Osteocyte (in vitro differentiated cells): ENCODE measurements around the gene IQUB. TPM values are rescaled to one million over a fixed set of nuclear protein-coding genes. Genes with fewer than 3 reads are reported as not detected.
A peak's percentile ranks its signal among the peaks of the same experiment; 100 is the strongest.

ENCODE experiments used
- DNase-seq: peaks from one replicate; pipeline ENCODE4 v3.0.0; 2021; ENCODE audit warnings: mixed read lengths; ENCODE audit not compliant: unreplicated experiment; ENCODE audit errors: extremely low spot score
- H3K27ac Mint-ChIP-seq: one replicate; pipeline ENCODE4 v1.8.0; 2021; ENCODE audit warnings: mild to moderate bottlenecking, mixed read lengths; ENCODE audit not compliant: unreplicated experiment
- H3K27me3 Mint-ChIP-seq: one replicate; pipeline ENCODE4 v1.8.0; 2021; ENCODE audit warnings: mixed read lengths; ENCODE audit not compliant: unreplicated experiment
- H3K36me3 Mint-ChIP-seq: one replicate; pipeline ENCODE4 v1.8.0; 2021; ENCODE audit warnings: mixed read lengths; ENCODE audit not compliant: unreplicated experiment
- H3K4me1 Mint-ChIP-seq: one replicate; pipeline ENCODE4 v1.8.0; 2021; ENCODE audit warnings: mixed read lengths; ENCODE audit not compliant: unreplicated experiment
- H3K4me3 Mint-ChIP-seq: one replicate; pipeline ENCODE4 v1.8.0; 2021; ENCODE audit warnings: mild to moderate bottlenecking, moderate library complexity, mixed read lengths; ENCODE audit not compliant: unreplicated experiment
- H3K9me3 Mint-ChIP-seq: one replicate; pipeline ENCODE4 v1.8.0; 2021; ENCODE audit warnings: mixed read lengths; ENCODE audit not compliant: unreplicated experiment
- CTCF ChIP-seq: fragments of 200-600 bp; sonication (generic); IDR thresholded peaks from 2 replicates; pipeline ENCODE4 v1.5.0; 2021; ENCODE audit warnings: antibody characterized with exemption, mild to moderate bottlenecking, moderate library complexity
- long read RNA-seq: library from polyadenylated mRNA; unstranded; transcript quantifications from one replicate; pipeline ENCODE4 v2.0.0, GENCODE V29; 2021
- total RNA-seq: library from RNA; stranded (reverse); gene quantifications from 2 replicates; pipeline ENCODE4 v1.2.1, GENCODE V29; 2021

IQUB gene
- total RNA-seq, result 0.26 and 0.32 TPM in 2 replicates
- long read RNA-seq, result 0 reads

GRCh38 chr7:123534383-123535260, at the start of gene IQUB:
Gene IQUB, minus strand, starts transcription at chr7:123534595. Its CDS starts 22,255 bp downstream, at chr7:123512340.
- Mint-ChIP-seq H3K4me3 (peak within 1 kb of the TSS; percentile 95), H3K4me1 (peaks cover 30% of the 10 kb centered on the region), H3K27ac (peak within 1 kb of the TSS; percentile 95), H3K27me3 (peaks cover 28% of the 10 kb centered on the region), H3K9me3 (no peaks in the 10 kb centered on the region), H3K36me3 (no peaks in the 10 kb centered on the region)
- DNase-seq, result peak; percentile 99
- no peak for TF ChIP-seq CTCF

DNA sequence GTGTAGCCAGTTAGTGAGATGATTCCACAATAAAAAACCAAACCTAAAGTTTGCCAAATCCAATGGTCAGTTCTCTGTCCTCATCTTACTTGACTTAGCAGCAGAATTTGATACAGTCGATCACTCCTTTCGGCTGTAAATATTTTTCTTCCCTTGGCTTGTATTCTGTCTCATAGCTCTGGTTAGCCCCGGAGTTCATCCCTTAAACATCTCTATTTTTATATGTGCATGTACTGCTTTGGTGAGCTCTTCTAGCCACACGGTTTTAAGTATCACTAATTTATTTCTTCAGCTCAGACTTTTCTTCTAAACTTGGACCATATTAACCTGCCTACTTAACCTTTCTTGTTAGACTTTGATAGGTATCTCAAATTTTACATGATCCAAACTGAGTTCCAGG, 49.4 kb upstream of the IQUB start:
- Mint-ChIP-seq H3K36me3 (no peaks in the 10 kb centered on the region), H3K9me3 (no peaks in the 10 kb centered on the region), H3K4me1 (peaks cover 2% of the 10 kb centered on the region), H3K4me3 (no peak overlapping the region), H3K27me3 (peaks cover 61% of the 10 kb centered on the region), H3K27ac (no peak overlapping the region)
- no peak for DNase-seq
- no peak for TF ChIP-seq CTCF

GRCh38 chr7:123581162-123581459, 46.7 kb upstream of the IQUB start:
- Mint-ChIP-seq H3K4me1 (peaks cover 2% of the 10 kb centered on the region), H3K9me3 (no peaks in the 10 kb centered on the region), H3K4me3 (peak overlapping the region; percentile 31), H3K36me3 (no peaks in the 10 kb centered on the region), H3K27me3 (peaks cover 63% of the 10 kb centered on the region), H3K27ac (no peak overlapping the region)
- DNase-seq, result no peak
- no peak for TF ChIP-seq CTCF

GRCh38 chr7:123580406-123581161, 46.2 kb upstream of the IQUB start:
- no peak for DNase-seq
- no peaks in the 10 kb centered on the region for H3K36me3 Mint-ChIP-seq
- no peaks in the 10 kb centered on the region for H3K9me3 Mint-ChIP-seq
- peaks cover 2% of the 10 kb centered on the region for H3K4me1 Mint-ChIP-seq
- peaks cover 63% of the 10 kb centered on the region for H3K27me3 Mint-ChIP-seq
- H3K27ac Mint-ChIP-seq, result no peak overlapping the region
- peak overlapping the region; percentile 31 for H3K4me3 Mint-ChIP-seq
- peak; percentile 78 for TF ChIP-seq CTCF

DNA sequence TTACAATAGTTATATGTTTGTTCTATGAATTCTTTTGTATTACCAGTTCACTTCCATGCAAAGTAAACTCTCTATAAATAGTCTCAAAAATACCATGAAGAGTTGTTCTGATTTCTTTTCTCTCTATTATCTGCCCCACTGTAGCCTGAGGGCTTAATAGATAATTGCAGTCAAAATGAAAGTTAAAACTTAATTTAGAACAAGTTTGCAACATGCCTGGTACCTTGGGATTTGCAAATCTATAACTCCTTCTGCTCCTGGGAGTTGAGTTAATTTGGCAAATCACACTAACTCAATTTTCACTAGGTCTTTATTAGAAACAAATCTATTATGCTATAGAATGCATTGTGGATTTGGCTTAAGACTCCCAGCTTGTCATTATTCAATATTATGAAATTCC, 45.0 kb upstream of the IQUB start:
- no peak for TF ChIP-seq CTCF
- Mint-ChIP-seq H3K36me3 (no peaks in the 10 kb centered on the region), H3K27ac (no peak overlapping the region), H3K27me3 (peaks cover 60% of the 10 kb centered on the region), H3K4me1 (peaks cover 2% of the 10 kb centered on the region), H3K9me3 (no peaks in the 10 kb centered on the region), H3K4me3 (no peak overlapping the region)
- DNase-seq, result no peak
